Ascending aorta (tissue), 2 donors: Measurements from ENCODE around the gene MOB1B. TPM values are rescaled to one million over a fixed set of nuclear protein-coding genes. Genes with fewer than 3 reads are reported as not detected.

Experiments
- DNase-seq, 2 donors: peaks; one replicate each; pipeline ENCODE4 v3.0.0-alpha.2; 2019; ENCODE audit warnings: low spot score in 2 of 2
- H3K27ac ChIP-seq, 2 donors: fragments of 200-600 bp; sonication (generic); one replicate each; pipeline ENCODE4 v1.5.1; 2016 to 2017; ENCODE audit warnings: mild to moderate bottlenecking in 1 of 2
- H3K27me3 ChIP-seq: fragments of 200-600 bp; sonication (generic); one replicate; pipeline ENCODE4 v1.5.1; 2017
- H3K36me3 ChIP-seq, 2 donors: fragments of 200-600 bp; sonication (generic); one replicate each; pipeline ENCODE4 v1.5.1; 2016
- H3K4me1 ChIP-seq, 2 donors: fragments of 200-600 bp; sonication (generic); one replicate each; pipeline ENCODE4 v1.5.1; 2016 to 2017; ENCODE audit warnings: mild to moderate bottlenecking in 1 of 2
- H3K4me3 ChIP-seq, 2 donors: fragments of 200-600 bp; sonication (generic); one replicate each; pipeline ENCODE4 v1.5.1; 2016 to 2017; ENCODE audit warnings: mild to moderate bottlenecking in 1 of 2
- H3K9me3 ChIP-seq, 2 donors: fragments of 200-600 bp; sonication (generic); one replicate each; pipeline ENCODE4 v1.5.1; 2016
- CTCF ChIP-seq, 3 experiments: fragments of 200-600 bp in 2 of 3; fragments of 450-650 bp in 1 of 3; sonication (generic) in 2 of 3; IDR thresholded peaks; one replicate each; pipeline ENCODE4 v1.5.1; 2016 to 2019; ENCODE audit warnings: antibody characterized with exemption in 3 of 3, mild to moderate bottlenecking in 1 of 3, moderate library complexity in 1 of 3
- intact Hi-C: fragments of 100-400 bp; cut with DNase I; formaldehyde crosslinking; loops from one replicate; pipeline ENCODE4 v1.15.1; 2023
- total RNA-seq: library from RNA; depleted of rRNA; stranded (reverse); fragments of >200 nt; gene quantifications from one replicate; pipeline ENCODE4 v1.1.0, GENCODE V29; 2016

Gene MOB1B
- total RNA-seq, 1 donor from 2014 or later: 2.6 TPM

GRCh38 chr4:70993181-70994068 is 91.3 kb downstream of the MOB1B start, which contains the start of gene DCK:
TSS of gene DCK (plus strand) at chr4:70993649. CDS start at chr4:70993836, 187 bp downstream.
- Histone ChIP-seq H3K4me1 (peaks cover 6% of the 10 kb centered on the region in 2 donors), H3K27ac (peak within 1 kb of the TSS; percentile 76 to 86), H3K27me3 (no peaks in the 10 kb centered on the region), H3K9me3 (no peaks in the 10 kb centered on the region), H3K36me3 (no peaks in the 10 kb centered on the region), H3K4me3 (peak within 1 kb of the TSS; percentile 73 to 75)
- no peak for TF ChIP-seq CTCF (IDR thresholded peaks at IDR 0.05)
- peak; percentile 61 to 95 for DNase-seq
- intact Hi-C loops: loop anchor here (1.0 to 10.0 kb wide), 5 partner anchors 91 to 389 kb away; partner anchors contain the start of genes GRSF1, MOB1B and UTP3

- Histone ChIP-seq H3K9me3 (no peaks in the 10 kb centered on the region), H3K4me1 (peaks cover 6% of the 10 kb centered on the region in 2 donors), H3K36me3 (peaks cover 0 to 2% of the 10 kb centered on the region in 2 donors), H3K27me3 (no peaks in the 10 kb centered on the region), H3K4me3 (peak overlapping the region; percentile 73 to 75), H3K27ac (peak overlapping the region; percentile 76 to 86)
- no peak for TF ChIP-seq CTCF (IDR thresholded peaks at IDR 0.05)
- no peak for DNase-seq
- intact Hi-C loops: loop anchor here (10.0 kb wide), 2 partner anchors 191 to 389 kb away; no protein-coding TSS in a partner anchor
These were observed 91.8 kb downstream of the MOB1B start for GRCh38 chr4:70994069-70994366.

DNA sequence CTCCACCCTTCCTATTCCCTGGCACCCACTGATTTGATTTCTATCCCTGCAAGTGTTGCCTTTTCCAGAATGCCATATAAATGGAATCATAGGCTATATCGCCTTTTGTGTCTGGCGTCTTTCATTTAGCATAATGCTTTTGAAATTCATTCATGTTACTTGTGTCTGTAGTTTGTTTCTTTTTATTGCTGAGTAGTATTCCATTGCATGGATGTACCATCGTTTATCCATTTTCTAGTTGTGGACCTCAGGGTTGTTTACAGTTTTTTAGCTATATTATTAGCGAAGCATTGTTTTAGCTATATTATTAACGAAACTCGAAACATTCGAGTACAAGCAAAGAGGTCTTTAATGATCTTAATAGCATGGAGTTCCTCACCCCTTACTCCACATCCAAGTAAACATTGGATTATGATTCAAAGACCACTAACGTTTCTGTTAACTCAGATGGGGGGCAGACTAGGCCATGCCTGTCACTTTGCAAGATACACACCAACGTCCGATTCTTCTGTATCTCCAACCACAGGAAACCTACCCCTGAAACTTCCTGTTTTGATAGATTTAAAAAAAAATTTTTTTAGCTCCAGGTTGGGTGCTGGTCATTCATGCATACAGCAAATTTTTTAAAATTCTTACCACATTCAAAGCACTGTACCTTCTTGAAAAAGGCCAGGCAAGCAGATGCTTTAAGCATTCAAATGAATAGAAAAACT is 92.4 kb downstream of the MOB1B start:
- intact Hi-C loops: loop anchor here (10.0 kb wide), 2 partner anchors 190 to 390 kb away; no protein-coding TSS in a partner anchor
- Histone ChIP-seq H3K4me1 (peaks cover 6% of the 10 kb centered on the region in 2 donors), H3K36me3 (peaks cover 0 to 4% of the 10 kb centered on the region in 2 donors), H3K27me3 (no peaks in the 10 kb centered on the region), H3K4me3 (peak overlapping the region; percentile 73 to 75), H3K27ac (peak overlapping the region; percentile 76 to 86), H3K9me3 (no peaks in the 10 kb centered on the region)
- TF ChIP-seq CTCF (IDR thresholded peaks at IDR 0.05): no peak
- no peak for DNase-seq

DNA sequence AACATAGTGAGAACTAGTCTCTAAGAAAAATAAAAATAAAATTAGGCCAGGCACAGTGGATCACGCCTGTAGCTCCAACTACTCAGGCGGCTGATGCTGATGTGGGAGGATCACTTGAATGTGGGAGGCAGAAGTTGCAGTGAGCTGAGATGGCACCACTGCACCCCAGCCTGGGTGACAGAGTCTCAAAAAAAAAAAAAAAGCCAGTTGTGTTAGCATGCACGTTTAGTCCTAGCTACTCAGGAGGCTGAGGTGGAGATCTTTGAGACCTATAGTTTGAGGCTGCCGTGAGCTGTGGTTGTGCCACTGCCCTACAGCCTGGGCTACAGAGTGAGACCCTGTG is 93.8 kb downstream of the MOB1B start:
- TF ChIP-seq CTCF (IDR thresholded peaks at IDR 0.05): no peak
- DNase-seq: no peak
- intact Hi-C loops: loop anchor here (10.0 kb wide), 2 partner anchors 189 to 391 kb away; no protein-coding TSS in a partner anchor
- peaks cover 0 to 9% of the 10 kb centered on the region in 2 donors for H3K36me3 ChIP-seq
- peak overlapping the region in 1 of 2 donors; percentile 9 for H3K4me3 ChIP-seq
- peaks cover 6% of the 10 kb centered on the region in 2 donors for H3K4me1 ChIP-seq
- H3K27me3 ChIP-seq: no peaks in the 10 kb centered on the region
- no peak overlapping the region for H3K27ac ChIP-seq
- H3K9me3 ChIP-seq: no peaks in the 10 kb centered on the region

GRCh38 chr4:70997036-70997435 is 94.9 kb downstream of the MOB1B start:
- no peak for TF ChIP-seq CTCF (IDR thresholded peaks at IDR 0.05)
- no peak overlapping the region for H3K27ac ChIP-seq
- H3K4me1 ChIP-seq: peaks cover 6% of the 10 kb centered on the region in 2 donors
- peak overlapping the region in 1 of 2 donors; percentile 1 for H3K4me3 ChIP-seq
- H3K36me3 ChIP-seq: peaks cover 0 to 9% of the 10 kb centered on the region in 2 donors
- intact Hi-C loops: loop anchor here (10.0 kb wide), 2 partner anchors 188 to 392 kb away; no protein-coding TSS in a partner anchor
- no peaks in the 10 kb centered on the region for H3K27me3 ChIP-seq
- no peak for DNase-seq
- no peaks in the 10 kb centered on the region for H3K9me3 ChIP-seq
